Esophagus muscularis mucosa (tissue), 4 donors: ENCODE data around the gene CAAP1. TPM values are rescaled to one million over a fixed set of nuclear protein-coding genes. Genes with fewer than 3 reads are reported as not detected.

Source experiments
- DNase-seq: peaks from one replicate; pipeline ENCODE4 v3.0.0-alpha.2; 2017; ENCODE audit errors: extremely low spot score
- H3K27ac ChIP-seq, 4 donors: fragments of 200-600 bp; sonication (generic); replicated peaks in 1 of 4; 1 replicate in 3 of 4; 2 replicates in 1 of 4; pipeline ENCODE4 v1.5.1; 2016 to 2019; ENCODE audit warnings: mild to moderate bottlenecking in 1 of 4
- H3K27me3 ChIP-seq, 4 donors: fragments of 200-600 bp; sonication (generic); one replicate each; pipeline versions ENCODE4 v1.5.1 to v1.6.0; 2016 to 2019
- H3K36me3 ChIP-seq, 4 donors: fragments of 200-600 bp; sonication (generic); one replicate each; pipeline ENCODE4 v1.5.1; 2016 to 2019
- H3K4me1 ChIP-seq, 4 donors: fragments of 200-600 bp; sonication (generic); one replicate each; pipeline ENCODE4 v1.5.1; 2016 to 2019
- H3K4me3 ChIP-seq, 4 donors: fragments of 200-600 bp; sonication (generic); 1 replicate in 2 of 4; 2 replicates in 2 of 4; pipeline ENCODE4 v1.5.1; 2016 to 2019; ENCODE audit warnings: mild to moderate bottlenecking in 4 of 4, moderate library complexity in 1 of 4
- H3K9me3 ChIP-seq, 4 donors: fragments of 200-600 bp; sonication (generic); 1 replicate in 3 of 4; 2 replicates in 1 of 4; pipeline ENCODE4 v1.5.1; 2016 to 2019
- EP300 ChIP-seq: sonication (generic); formaldehyde crosslinking; IDR thresholded peaks from one replicate; pipeline ENCODE4 v1.6.1; 2017; ENCODE audit warnings: antibody characterized with exemption
- POLR2A ChIP-seq: fragments of 450-650 bp; IDR thresholded peaks from one replicate; pipeline ENCODE4 v1.6.1; 2017; ENCODE audit warnings: antibody characterized with exemption, moderate library complexity, mild to moderate bottlenecking, low read depth
- POLR2AphosphoS5 ChIP-seq, 2 donors: sonication (generic); formaldehyde crosslinking; IDR thresholded peaks; one replicate each; pipeline ENCODE4 v1.6.1; 2017; ENCODE audit warnings: antibody characterized with exemption in 2 of 2
- WGBS: methylation state at CpG from one replicate; pipeline ENCODE4 v1.1.5; 2018; 5-methylcytosine and 5-hydroxymethylcytosine counted together
- intact Hi-C: fragments of 100-400 bp; cut with DNase I; formaldehyde crosslinking; loops from one replicate; pipeline ENCODE4 v1.15.1; 2023
- total RNA-seq, 4 donors: library from RNA; depleted of rRNA; stranded (reverse); fragments of >200 nt; gene quantifications; one replicate each; pipeline versions ENCODE4 v1.1.0 to v1.2.1, GENCODE V29; 2016
- TF ChIP-seq, protein P1 (sequence below), 3 experiments: fragments of 200-600 bp in 2 of 3; fragments of 450-650 bp in 1 of 3; sonication (generic) in 2 of 3; IDR thresholded peaks; one replicate each; pipeline ENCODE4 v1.5.1; 2017 to 2019; ENCODE audit warnings: antibody characterized with exemption in 3 of 3, mild to moderate bottlenecking in 2 of 3, moderate library complexity in 1 of 3

Gene CAAP1
- total RNA-seq, 4 donors from 2014 or later, result 15.3 to 18.7 (median 16.2) TPM

DNA sequence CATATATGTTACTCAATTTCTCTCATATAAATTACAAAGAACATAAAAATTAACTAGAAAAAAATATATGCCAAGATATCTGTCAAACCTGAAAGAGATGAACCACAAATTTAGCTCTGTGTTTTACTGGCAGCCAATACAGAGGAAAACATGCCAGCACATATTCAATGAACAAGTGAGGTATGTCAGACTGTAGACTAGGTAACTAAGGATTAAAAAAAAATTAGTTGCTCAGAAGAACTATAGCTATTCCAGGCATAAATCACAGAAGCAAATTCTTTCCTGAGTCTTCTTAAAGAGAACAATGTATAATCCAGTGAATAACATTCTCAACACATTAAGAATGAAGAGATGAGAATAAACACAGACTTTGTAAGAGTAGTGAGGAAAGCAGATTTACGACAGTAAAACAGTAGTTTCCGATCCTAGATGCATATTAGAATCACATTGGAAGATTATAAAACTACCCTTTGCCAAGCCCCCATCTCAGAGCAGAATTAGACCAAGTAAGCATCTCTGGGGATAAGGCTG is 20.6 kb upstream of the CAAP1 start:
- 87% methylated on average over 2 of the region's 2 CpGs for WGBS
- Histone ChIP-seq H3K4me3 (no peak overlapping the region), H3K27ac (no peak overlapping the region), H3K36me3 (peaks cover 20 to 82% (median 57%) of the 10 kb centered on the region in 4 donors), H3K27me3 (no peaks in the 10 kb centered on the region), H3K9me3 (no peaks in the 10 kb centered on the region), H3K4me1 (no peaks in the 10 kb centered on the region)
- TF ChIP-seq EP300, result no peak
- no peak for TF ChIP-seq POLR2AphosphoS5 (IDR thresholded peaks at IDR 0.05)
- TF ChIP-seq, protein P1, sequence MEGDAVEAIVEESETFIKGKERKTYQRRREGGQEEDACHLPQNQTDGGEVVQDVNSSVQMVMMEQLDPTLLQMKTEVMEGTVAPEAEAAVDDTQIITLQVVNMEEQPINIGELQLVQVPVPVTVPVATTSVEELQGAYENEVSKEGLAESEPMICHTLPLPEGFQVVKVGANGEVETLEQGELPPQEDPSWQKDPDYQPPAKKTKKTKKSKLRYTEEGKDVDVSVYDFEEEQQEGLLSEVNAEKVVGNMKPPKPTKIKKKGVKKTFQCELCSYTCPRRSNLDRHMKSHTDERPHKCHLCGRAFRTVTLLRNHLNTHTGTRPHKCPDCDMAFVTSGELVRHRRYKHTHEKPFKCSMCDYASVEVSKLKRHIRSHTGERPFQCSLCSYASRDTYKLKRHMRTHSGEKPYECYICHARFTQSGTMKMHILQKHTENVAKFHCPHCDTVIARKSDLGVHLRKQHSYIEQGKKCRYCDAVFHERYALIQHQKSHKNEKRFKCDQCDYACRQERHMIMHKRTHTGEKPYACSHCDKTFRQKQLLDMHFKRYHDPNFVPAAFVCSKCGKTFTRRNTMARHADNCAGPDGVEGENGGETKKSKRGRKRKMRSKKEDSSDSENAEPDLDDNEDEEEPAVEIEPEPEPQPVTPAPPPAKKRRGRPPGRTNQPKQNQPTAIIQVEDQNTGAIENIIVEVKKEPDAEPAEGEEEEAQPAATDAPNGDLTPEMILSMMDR (IDR thresholded peaks at IDR 0.05), result no peak
- TF ChIP-seq POLR2A, result no peak
- DNase-seq, result no peak
- intact Hi-C loops, result no loop called here

DNA sequence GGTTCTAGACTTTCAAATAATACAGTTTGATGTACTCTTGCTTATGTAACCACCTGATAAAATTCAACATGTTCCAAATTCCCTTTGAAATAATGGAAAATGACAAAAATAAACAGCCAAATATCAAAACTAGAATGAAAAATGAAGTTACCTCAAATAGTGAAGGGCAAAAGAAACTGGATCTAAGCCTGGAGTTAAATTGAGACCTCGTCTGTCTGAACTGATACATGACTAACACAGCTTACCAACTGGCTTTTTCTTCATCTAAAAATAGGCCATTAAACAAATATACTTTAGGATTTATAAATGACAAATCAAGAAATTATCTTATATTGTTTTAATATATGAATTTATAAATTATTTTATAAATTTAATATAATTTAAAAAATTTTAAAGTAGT is 12.1 kb upstream of the CAAP1 start:
- Histone ChIP-seq H3K4me3 (no peak overlapping the region), H3K4me1 (no peaks in the 10 kb centered on the region), H3K36me3 (peaks cover 29 to 57% (median 45%) of the 10 kb centered on the region in 4 donors), H3K9me3 (no peaks in the 10 kb centered on the region), H3K27me3 (no peaks in the 10 kb centered on the region), H3K27ac (no peak overlapping the region)
- intact Hi-C loops, result no loop called here
- DNase-seq, result no peak
- WGBS, result 75% methylated on average over 1 of the region's 1 CpG
- TF ChIP-seq EP300, result no peak
- TF ChIP-seq POLR2A, result no peak
- no peak for TF ChIP-seq POLR2AphosphoS5 (IDR thresholded peaks at IDR 0.05)
- TF ChIP-seq, protein P1 (IDR thresholded peaks at IDR 0.05), result no peak

DNA sequence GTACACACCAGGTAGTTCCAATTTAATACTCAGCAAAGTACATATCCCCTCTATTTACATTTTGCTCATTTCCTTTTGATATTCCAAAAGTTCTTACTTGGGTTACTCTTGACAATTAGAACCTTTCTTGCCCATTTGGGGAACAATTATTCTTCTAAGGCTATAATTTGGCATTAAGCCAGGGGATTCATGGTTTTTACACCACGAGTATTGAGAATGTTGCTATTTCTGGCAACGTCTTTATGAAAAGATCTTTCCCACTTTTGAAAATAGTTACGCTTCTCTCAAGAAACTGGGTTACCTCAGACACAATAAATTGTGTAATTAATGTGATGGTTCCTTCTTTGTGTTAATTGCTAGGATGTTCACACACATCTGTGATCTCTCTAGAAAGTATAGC is 11.5 kb upstream of the CAAP1 start:
- WGBS, result 43% methylated on average over 3 of the region's 3 CpGs
- Histone ChIP-seq H3K9me3 (no peaks in the 10 kb centered on the region), H3K4me3 (no peak overlapping the region), H3K4me1 (no peaks in the 10 kb centered on the region), H3K27me3 (no peaks in the 10 kb centered on the region), H3K27ac (no peak overlapping the region), H3K36me3 (peaks cover 29 to 53% (median 40%) of the 10 kb centered on the region in 4 donors)
- no peak for DNase-seq
- no peak for TF ChIP-seq POLR2AphosphoS5 (IDR thresholded peaks at IDR 0.05)
- no peak for TF ChIP-seq POLR2A
- TF ChIP-seq, protein P1 (IDR thresholded peaks at IDR 0.05), result no peak
- no peak for TF ChIP-seq EP300
- intact Hi-C loops, result no loop called here

DNA sequence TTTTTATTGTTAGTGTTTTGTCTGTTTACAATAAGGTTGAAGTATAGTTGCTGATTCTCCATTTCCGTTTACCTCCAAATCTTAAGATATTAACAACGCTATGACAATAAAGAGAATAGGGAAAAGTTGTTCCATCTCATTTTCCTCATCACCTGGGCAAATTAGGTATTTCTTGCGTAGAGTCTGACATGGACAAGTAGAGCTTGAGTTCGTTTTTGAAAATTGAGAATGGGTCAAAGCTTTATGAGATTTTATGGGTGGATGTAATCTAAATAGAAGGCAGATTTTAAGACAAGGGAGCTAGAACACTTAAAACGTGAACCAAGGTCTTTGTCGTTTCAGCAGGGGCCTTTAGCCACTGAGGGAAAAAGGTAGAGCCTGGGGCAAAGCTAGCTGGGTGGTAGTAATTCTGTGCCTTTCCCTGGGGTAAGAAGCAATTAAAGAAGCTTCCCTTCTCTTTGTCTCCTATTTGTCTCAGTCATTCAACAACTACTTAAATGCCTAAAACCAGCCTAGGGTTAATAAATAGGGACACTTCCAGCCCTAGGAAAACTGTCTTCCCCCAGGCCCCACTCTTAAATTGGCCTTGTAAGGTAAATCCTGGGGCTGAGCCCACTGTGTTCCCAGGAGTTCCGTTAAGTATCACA is 551 bp upstream of the CAAP1 start:
- WGBS, result 42% methylated on average over 7 of the region's 7 CpGs
- Histone ChIP-seq H3K4me3 (peak overlapping the region; percentile 95 to 100 (median 98)), H3K36me3 (no peaks in the 10 kb centered on the region), H3K4me1 (peaks cover 16 to 39% (median 35%) of the 10 kb centered on the region in 4 donors), H3K27me3 (no peaks in the 10 kb centered on the region), H3K9me3 (no peaks in the 10 kb centered on the region), H3K27ac (peak overlapping the region; percentile 98 to 100 (median 99))
- intact Hi-C loops, result loop anchor here (5.0 kb wide), 2 partner anchors 54 to 84 kb away; partner anchors contain the start of gene PLAA
- no peak for TF ChIP-seq POLR2AphosphoS5 (IDR thresholded peaks at IDR 0.05)
- TF ChIP-seq EP300, result no peak
- DNase-seq, result no peak

DNA sequence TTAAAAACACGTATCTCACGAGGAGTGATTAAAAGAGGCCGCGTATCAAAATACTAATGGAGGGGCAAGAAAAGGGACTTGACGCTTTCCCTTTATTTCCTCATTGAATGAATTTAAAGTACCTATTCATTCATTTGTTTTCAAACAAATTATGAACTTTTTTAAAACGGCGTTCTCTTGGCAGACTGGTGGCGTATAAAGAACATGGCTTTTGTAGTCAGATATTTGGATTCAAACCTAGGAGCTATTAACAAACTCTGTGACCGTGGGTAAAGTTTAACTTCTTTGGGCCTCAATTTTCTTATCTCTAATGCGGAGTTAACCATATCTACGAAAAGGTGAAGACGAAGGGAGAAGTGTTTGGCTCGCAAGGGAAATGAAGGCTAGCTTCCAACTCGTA is 876 bp downstream of the CAAP1 start:
- under 1% methylated on average over 14 of the region's 14 CpGs for WGBS
- TF ChIP-seq, protein P1 (IDR thresholded peaks at IDR 0.05), result no peak
- TF ChIP-seq EP300, result no peak
- no peak for TF ChIP-seq POLR2A
- TF ChIP-seq POLR2AphosphoS5 (IDR thresholded peaks at IDR 0.05), result no peak
- Histone ChIP-seq H3K4me1 (peaks cover 16 to 41% (median 37%) of the 10 kb centered on the region in 4 donors), H3K4me3 (peak overlapping the region; percentile 95 to 100 (median 98)), H3K27ac (peak overlapping the region; percentile 98 to 100 (median 99)), H3K27me3 (no peaks in the 10 kb centered on the region), H3K9me3 (no peaks in the 10 kb centered on the region), H3K36me3 (peaks cover 0 to 6% (median 0%) of the 10 kb centered on the region in 4 donors)
- intact Hi-C loops, result loop anchor here (5.0 kb wide), 2 partner anchors 56 to 86 kb away; partner anchors contain the start of gene PLAA
- DNase-seq, result no peak
